CD4-positive, CD25-positive, alpha-beta regulatory T cell (primary cell): ENCODE results near the gene BDNF. TPM values are rescaled to one million over a fixed set of nuclear protein-coding genes. Genes with fewer than 3 reads are reported as not detected.
A peak's percentile ranks its signal among the peaks of the same experiment; 100 is the strongest.

Source experiments
- ATAC-seq, 2 donors: fragments of 150-1000 bp; cut with Tn5 transposase; one replicate each; pipeline ENCODE4 v1.10.0; 2021; ENCODE audit warnings: low read depth in 2 of 2, moderate number of reproducible peaks in 2 of 2, moderate library complexity in 1 of 2
- DNase-seq, 3 donors: peaks; one replicate each; pipeline versions ENCODE4 v3.0.0 to v3.0.0-alpha.2; 2012 to 2022; ENCODE audit warnings: mixed read lengths in 1 of 3
- H3K27ac ChIP-seq: one replicate; pipeline ENCODE4 v1.7.0; 2013; ENCODE audit warnings: mild to moderate bottlenecking, low read length; ENCODE audit not compliant: insufficient read depth, poor library complexity, severe bottlenecking
- H3K27me3 ChIP-seq: one replicate; pipeline ENCODE4 v1.7.0; 2013; ENCODE audit warnings: low read length; ENCODE audit not compliant: control insufficient read depth, insufficient read depth
- H3K36me3 ChIP-seq: one replicate; pipeline ENCODE4 v1.7.0; 2013; ENCODE audit warnings: mild to moderate bottlenecking, low read length, moderate library complexity; ENCODE audit not compliant: control insufficient read depth, insufficient read depth
- H3K4me1 ChIP-seq: 2 replicates; pipeline ENCODE4 v1.7.0; 2013; ENCODE audit warnings: mild to moderate bottlenecking, low read length; ENCODE audit not compliant: insufficient read depth, control insufficient read depth, poor library complexity, severe bottlenecking
- H3K4me3 ChIP-seq: one replicate; pipeline ENCODE4 v1.7.0; 2013; ENCODE audit warnings: low read depth, mild to moderate bottlenecking, low read length, moderate library complexity
- H3K9me3 ChIP-seq, 2 experiments: 1 replicate in 1 of 2; 2 replicates in 1 of 2; pipeline ENCODE4 v1.7.0; 2013; ENCODE audit warnings: low read length in 2 of 2, mild to moderate bottlenecking in 1 of 2, moderate library complexity in 1 of 2; ENCODE audit not compliant: control insufficient read depth in 2 of 2
- H3K27ac Mint-ChIP-seq, 3 donors: one replicate each; pipeline ENCODE4 v1.8.0; 2020 to 2022; ENCODE audit warnings: mild to moderate bottlenecking in 3 of 3, mixed read lengths in 3 of 3, moderate library complexity in 2 of 3
- H3K27me3 Mint-ChIP-seq: one replicate; pipeline ENCODE4 v1.8.0; 2022; ENCODE audit warnings: mild to moderate bottlenecking, mixed read lengths
- H3K36me3 Mint-ChIP-seq: one replicate; pipeline ENCODE4 v1.8.0; 2020; ENCODE audit warnings: mixed read lengths
- H3K4me1 Mint-ChIP-seq, 4 donors: one replicate each; pipeline ENCODE4 v1.8.0; 2020 to 2022; ENCODE audit warnings: mixed read lengths in 4 of 4, mild to moderate bottlenecking in 1 of 4
- H3K4me3 Mint-ChIP-seq, 4 donors: one replicate each; pipeline ENCODE4 v1.8.0; 2020 to 2022; ENCODE audit warnings: mild to moderate bottlenecking in 4 of 4, mixed read lengths in 4 of 4, moderate library complexity in 3 of 4
- H3K9me3 Mint-ChIP-seq, 7 donors: one replicate each; pipeline ENCODE4 v1.8.0; 2020 to 2022; ENCODE audit warnings: mixed read lengths in 7 of 7, mild to moderate bottlenecking in 3 of 7, moderate library complexity in 2 of 7
- polyA plus RNA-seq, 4 donors: library from polyadenylated mRNA; unstranded; fragments of 300-500 nt; fragmentation: Illumina TruSeq; gene quantifications; one replicate each; pipeline ENCODE4 v1.2.3, GENCODE V29; 2021
- total RNA-seq: library from RNA; stranded (reverse); gene quantifications from one replicate; pipeline ENCODE4 v1.2.3, GENCODE V29; 2022

Gene BDNF
- total and polyA plus RNA-seq, 5 donors from 2014 or later = not detected

GRCh38 chr11:27717377-27717776, 17.1 kb upstream of the BDNF start:
- Mint-ChIP-seq H3K27me3 (peaks cover 56% of the 10 kb centered on the region), H3K36me3 (no peaks in the 10 kb centered on the region), H3K9me3 (peaks cover 4 to 18% (median 6%) of the 10 kb centered on the region in 7 donors), H3K27ac (no peak overlapping the region), H3K4me1 (no peaks in the 10 kb centered on the region), H3K4me3 (no peak overlapping the region)
- Histone ChIP-seq H3K36me3 (no peaks in the 10 kb centered on the region), H3K4me3 (no peak overlapping the region), H3K27me3 (peaks cover 29% of the 10 kb centered on the region), H3K27ac (no peak overlapping the region), H3K4me1 (no peaks in the 10 kb centered on the region), H3K9me3 (peaks cover 2 to 8% of the 10 kb centered on the region in 2 experiments)
- ATAC-seq = no peak
- DNase-seq = no peak

DNA sequence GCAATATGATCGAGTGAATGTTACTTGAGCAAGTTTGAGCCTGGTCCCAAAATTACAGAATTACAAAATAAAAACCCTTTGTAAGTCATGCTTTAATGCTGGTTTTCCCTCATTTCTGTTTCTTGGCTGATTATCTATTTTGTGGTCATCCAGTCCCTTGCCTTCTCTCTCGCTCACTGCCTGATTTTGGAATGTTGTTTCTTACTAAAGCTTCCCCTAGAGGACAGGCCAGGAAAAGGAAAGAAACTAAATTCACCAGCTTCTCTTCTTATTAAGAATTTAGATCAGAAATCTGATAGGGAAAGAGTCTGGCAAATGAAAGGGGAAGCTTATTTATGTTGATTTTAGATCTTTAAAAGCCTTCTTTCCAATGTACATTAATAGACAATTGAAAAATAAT, 16.6 kb upstream of the BDNF start:
- H3K27me3 Mint-ChIP-seq = peaks cover 51% of the 10 kb centered on the region

DNA sequence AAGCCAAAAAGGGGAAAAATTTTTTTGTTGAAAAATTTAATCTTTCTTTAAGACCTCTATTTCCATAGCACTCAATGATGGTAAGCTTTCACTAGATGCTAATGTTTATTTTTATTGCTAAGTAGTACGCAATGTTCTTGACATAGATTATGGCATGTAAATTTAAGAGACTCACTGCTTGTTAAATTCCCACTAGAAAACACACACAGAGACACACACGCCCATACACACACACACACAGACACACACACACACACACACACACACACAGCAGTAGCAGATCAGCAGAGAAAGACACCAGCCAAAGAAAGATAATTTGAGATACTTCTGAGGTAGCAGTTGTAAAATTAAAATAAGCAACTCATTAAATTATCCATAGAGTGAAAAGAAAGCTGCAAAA, 16.0 kb upstream of the BDNF start:
- no peaks in the 10 kb centered on the region for H3K4me1 Mint-ChIP-seq
- Histone ChIP-seq H3K4me1 (no peaks in the 10 kb centered on the region), H3K4me3 (no peak overlapping the region), H3K9me3 (peaks cover 2 to 8% of the 10 kb centered on the region in 2 experiments), H3K27me3 (peaks cover 25% of the 10 kb centered on the region), H3K36me3 (no peaks in the 10 kb centered on the region), H3K27ac (no peak overlapping the region)
- no peak overlapping the region for H3K27ac Mint-ChIP-seq
- H3K9me3 Mint-ChIP-seq = peaks cover 3 to 16% (median 6%) of the 10 kb centered on the region in 7 donors
- H3K4me3 Mint-ChIP-seq = no peak overlapping the region
- ATAC-seq = no peak
- H3K36me3 Mint-ChIP-seq = no peaks in the 10 kb centered on the region
- H3K27me3 Mint-ChIP-seq = peaks cover 45% of the 10 kb centered on the region
- no peak for DNase-seq

More for the DNA sequence above, 16.6 kb upstream of the BDNF start:
- H3K36me3 Mint-ChIP-seq = no peaks in the 10 kb centered on the region
- Histone ChIP-seq H3K9me3 (peaks cover 2 to 8% of the 10 kb centered on the region in 2 experiments), H3K4me3 (no peak overlapping the region), H3K36me3 (no peaks in the 10 kb centered on the region), H3K27ac (no peak overlapping the region), H3K4me1 (no peaks in the 10 kb centered on the region), H3K27me3 (peaks cover 29% of the 10 kb centered on the region)
- no peaks in the 10 kb centered on the region for H3K4me1 Mint-ChIP-seq
- H3K4me3 Mint-ChIP-seq = no peak overlapping the region
- DNase-seq = no peak
- H3K9me3 Mint-ChIP-seq = peaks cover 4 to 18% (median 6%) of the 10 kb centered on the region in 7 donors
- ATAC-seq = no peak
- H3K27ac Mint-ChIP-seq = no peak overlapping the region

- Mint-ChIP-seq H3K27me3 (peaks cover 9% of the 10 kb centered on the region), H3K9me3 (peaks cover 0 to 3% (median 0%) of the 10 kb centered on the region in 7 donors), H3K27ac (no peak overlapping the region), H3K4me1 (no peaks in the 10 kb centered on the region), H3K4me3 (no peak overlapping the region), H3K36me3 (no peaks in the 10 kb centered on the region)
- Histone ChIP-seq H3K9me3 (no peaks in the 10 kb centered on the region), H3K4me1 (no peaks in the 10 kb centered on the region), H3K27me3 (peaks cover 6% of the 10 kb centered on the region), H3K4me3 (no peak overlapping the region), H3K27ac (no peak overlapping the region), H3K36me3 (no peaks in the 10 kb centered on the region)
- ATAC-seq = no peak
- DNase-seq = no peak
These were observed 11.5 kb upstream of the BDNF start for GRCh38 chr11:27711725-27712124.

- DNase-seq (no peak), ATAC-seq (no peak)
- Mint-ChIP-seq H3K9me3 (peaks cover 0 to 3% (median 0%) of the 10 kb centered on the region in 7 donors), H3K4me3 (no peak overlapping the region), H3K36me3 (no peaks in the 10 kb centered on the region), H3K27ac (no peak overlapping the region), H3K4me1 (peaks cover 0 to 7% (median 0%) of the 10 kb centered on the region in 4 donors), H3K27me3 (peaks cover 14% of the 10 kb centered on the region)
- H3K27ac ChIP-seq = no peak overlapping the region
- no peak overlapping the region for H3K4me3 ChIP-seq
- H3K4me1 ChIP-seq = no peaks in the 10 kb centered on the region
- H3K36me3 ChIP-seq = no peaks in the 10 kb centered on the region
- H3K9me3 ChIP-seq = no peaks in the 10 kb centered on the region
- H3K27me3 ChIP-seq = peaks cover 4% of the 10 kb centered on the region
These were observed 10.3 kb upstream of the BDNF start for GRCh38 chr11:27710536-27710935.

GRCh38 chr11:27707676-27708075, 7.4 kb upstream of the BDNF start:
- Mint-ChIP-seq H3K27me3 (peaks cover 20% of the 10 kb centered on the region), H3K27ac (no peak overlapping the region), H3K4me3 (no peak overlapping the region), H3K9me3 (peaks cover 0 to 2% (median 0%) of the 10 kb centered on the region in 7 donors), H3K4me1 (peaks cover 0 to 7% (median 0%) of the 10 kb centered on the region in 4 donors), H3K36me3 (no peaks in the 10 kb centered on the region)
- Histone ChIP-seq H3K36me3 (no peaks in the 10 kb centered on the region), H3K4me1 (no peaks in the 10 kb centered on the region), H3K27ac (no peak overlapping the region), H3K27me3 (peaks cover 9% of the 10 kb centered on the region), H3K9me3 (no peaks in the 10 kb centered on the region), H3K4me3 (no peak overlapping the region)
- DNase-seq (no peak), ATAC-seq (no peak)

DNA sequence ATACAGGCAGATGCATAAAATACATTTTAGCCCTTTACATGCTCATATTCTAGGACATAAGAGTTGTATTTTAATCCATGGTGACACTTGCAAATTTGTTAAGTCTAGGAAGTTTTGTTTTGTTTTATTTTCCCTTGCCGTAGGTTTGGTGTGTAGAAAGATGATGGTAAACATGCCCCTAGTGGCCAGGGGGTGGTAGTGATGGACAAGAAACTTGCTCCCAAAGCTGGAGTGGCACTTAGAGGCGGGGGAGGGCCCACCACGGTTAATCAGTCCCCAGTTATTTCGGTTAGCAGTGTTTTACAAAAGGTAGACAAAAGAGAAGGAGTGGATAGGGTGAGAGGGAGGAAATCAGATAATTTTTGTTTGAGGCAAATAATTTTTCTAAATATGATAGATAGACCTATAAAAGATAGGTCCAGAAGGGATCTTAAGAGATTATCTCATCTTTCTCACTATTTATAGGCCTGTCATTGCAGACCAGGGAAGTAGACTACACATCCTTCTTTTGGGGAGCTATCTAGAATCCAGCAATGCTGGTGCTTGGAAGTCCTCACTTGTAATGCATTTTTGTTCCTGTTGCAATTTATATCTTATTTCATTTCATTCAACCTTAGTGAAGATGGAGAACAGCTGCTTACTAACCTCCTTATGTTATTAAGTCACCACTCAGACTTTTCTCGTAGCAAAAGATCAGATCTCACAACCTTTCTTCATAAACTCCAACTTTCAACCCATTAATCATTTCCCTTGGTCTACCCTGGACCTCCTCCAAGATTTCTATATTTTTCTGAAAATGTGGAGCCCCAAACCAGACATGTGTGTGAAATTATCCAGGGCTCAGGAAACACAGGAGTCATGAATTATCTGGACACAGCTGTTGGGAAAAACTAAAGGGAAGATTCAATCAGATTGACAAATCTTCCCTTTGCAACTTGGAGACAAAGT, 5.9 kb upstream of the BDNF start:
- Histone ChIP-seq H3K9me3 (no peaks in the 10 kb centered on the region), H3K27ac (no peak overlapping the region), H3K4me1 (peaks cover 5% of the 10 kb centered on the region), H3K36me3 (no peaks in the 10 kb centered on the region), H3K27me3 (peaks cover 20% of the 10 kb centered on the region), H3K4me3 (no peak overlapping the region)
- Mint-ChIP-seq H3K9me3 (peaks cover 0 to 2% (median 0%) of the 10 kb centered on the region in 7 donors), H3K4me1 (peaks cover 0 to 16% (median 5%) of the 10 kb centered on the region in 4 donors), H3K36me3 (no peaks in the 10 kb centered on the region), H3K27me3 (peaks cover 35% of the 10 kb centered on the region), H3K4me3 (peak overlapping the region in 1 of 4 donors; percentile 38), H3K27ac (no peak overlapping the region)
- no peak for ATAC-seq
- DNase-seq = no peak
